Peyer's patch (tissue), 4 donors: ENCODE measurements around the gene BAG3. TPM values are rescaled to one million over a fixed set of nuclear protein-coding genes. Genes with fewer than 3 reads are reported as not detected.

Experiments
- DNase-seq, 3 donors: peaks; one replicate each; pipeline ENCODE4 v3.0.0-alpha.2; 2017 to 2019
- H3K27ac ChIP-seq, 4 donors: fragments of 200-600 bp; sonication (generic); one replicate each; pipeline ENCODE4 v1.5.1; 2016 to 2019
- H3K27me3 ChIP-seq, 2 donors: fragments of 200-600 bp; sonication (generic); one replicate each; pipeline ENCODE4 v1.5.1; 2019
- H3K36me3 ChIP-seq, 3 donors: fragments of 200-600 bp; sonication (generic); one replicate each; pipeline ENCODE4 v1.5.1; 2016 to 2019
- H3K4me1 ChIP-seq, 4 donors: fragments of 200-600 bp; sonication (generic); one replicate each; pipeline ENCODE4 v1.5.1; 2016 to 2019
- H3K4me3 ChIP-seq, 4 donors: fragments of 200-600 bp; sonication (generic); 1 replicate in 3 of 4; 2 replicates in 1 of 4; pipeline ENCODE4 v1.5.1; 2016 to 2019; ENCODE audit warnings: mild to moderate bottlenecking in 1 of 4
- H3K9me3 ChIP-seq, 4 donors: fragments of 200-600 bp; sonication (generic); one replicate each; pipeline ENCODE4 v1.5.1; 2016 to 2019; ENCODE audit warnings: mild to moderate bottlenecking in 1 of 4
- CTCF ChIP-seq, 6 experiments: fragments of 450-650 bp in 4 of 6; fragments of 200-600 bp in 2 of 6; sonication (generic) in 1 of 6; IDR thresholded peaks; one replicate each; pipeline ENCODE4 v1.5.1; 2017 to 2019; ENCODE audit warnings: antibody characterized with exemption in 6 of 6, mild to moderate bottlenecking in 3 of 6, moderate library complexity in 1 of 6
- POLR2A ChIP-seq, 2 donors: fragments of 450-650 bp; IDR thresholded peaks; one replicate each; pipeline ENCODE4 v1.5.1; 2017; ENCODE audit warnings: antibody characterized with exemption in 2 of 2, mild to moderate bottlenecking in 2 of 2, moderate library complexity in 2 of 2
- total RNA-seq, 4 donors: library from RNA; depleted of rRNA; stranded (reverse); fragments of >200 nt; gene quantifications; one replicate each; pipeline ENCODE4 v1.1.0, GENCODE V29; 2016

BAG3 gene
- total RNA-seq, 4 donors from 2014 or later: 14.9 to 26.4 (median 19.8) TPM

- DNase-seq: no peak
- Histone ChIP-seq H3K9me3 (no peaks in the 10 kb centered on the region), H3K27me3 (no peaks in the 10 kb centered on the region), H3K4me3 (no peak overlapping the region), H3K36me3 (no peaks in the 10 kb centered on the region), H3K4me1 (no peaks in the 10 kb centered on the region), H3K27ac (no peak overlapping the region)
- no peak for TF ChIP-seq POLR2A (IDR thresholded peaks at IDR 0.05)
- no peak for TF ChIP-seq CTCF (IDR thresholded peaks at IDR 0.05)
These were observed 30.7 kb upstream of the BAG3 start for GRCh38 chr10:119620241-119621077.

- Histone ChIP-seq H3K4me1 (no peaks in the 10 kb centered on the region), H3K36me3 (no peaks in the 10 kb centered on the region), H3K27me3 (no peaks in the 10 kb centered on the region), H3K4me3 (no peak overlapping the region), H3K9me3 (no peaks in the 10 kb centered on the region), H3K27ac (no peak overlapping the region)
- TF ChIP-seq CTCF (IDR thresholded peaks at IDR 0.05): no peak
- DNase-seq: no peak
These were observed 30.1 kb upstream of the BAG3 start for GRCh38 chr10:119621078-119621384.

- no peak overlapping the region for H3K27ac ChIP-seq
These were observed 25.5 kb upstream of the BAG3 start for GRCh38 chr10:119625570-119626280.

GRCh38 chr10:119630300-119630699 lies 20.9 kb upstream of the BAG3 start:
- H3K27ac ChIP-seq: no peak overlapping the region
- no peaks in the 10 kb centered on the region for H3K27me3 ChIP-seq
- no peaks in the 10 kb centered on the region for H3K9me3 ChIP-seq
- H3K36me3 ChIP-seq: no peaks in the 10 kb centered on the region
- DNase-seq: no peak
- no peak overlapping the region for H3K4me3 ChIP-seq
- TF ChIP-seq POLR2A (IDR thresholded peaks at IDR 0.05) (no peak), CTCF (IDR thresholded peaks at IDR 0.05) (no peak)
- H3K4me1 ChIP-seq: no peaks in the 10 kb centered on the region

More at GRCh38 chr10:119625570-119626280, 25.5 kb upstream of the BAG3 start:
- H3K4me1 ChIP-seq: no peaks in the 10 kb centered on the region
- H3K4me3 ChIP-seq: no peak overlapping the region
- no peak for DNase-seq
- no peaks in the 10 kb centered on the region for H3K36me3 ChIP-seq
- H3K9me3 ChIP-seq: no peaks in the 10 kb centered on the region
- TF ChIP-seq POLR2A (IDR thresholded peaks at IDR 0.05) (no peak), CTCF (IDR thresholded peaks at IDR 0.05) (no peak)
- no peaks in the 10 kb centered on the region for H3K27me3 ChIP-seq

GRCh38 chr10:119633538-119634218 lies 17.5 kb upstream of the BAG3 start:
- H3K27ac ChIP-seq: no peak overlapping the region
- TF ChIP-seq CTCF (IDR thresholded peaks at IDR 0.05) (no peak), POLR2A (IDR thresholded peaks at IDR 0.05) (no peak)
- no peaks in the 10 kb centered on the region for H3K27me3 ChIP-seq
- H3K4me1 ChIP-seq: no peaks in the 10 kb centered on the region
- DNase-seq: no peak
- H3K9me3 ChIP-seq: no peaks in the 10 kb centered on the region
- H3K4me3 ChIP-seq: no peak overlapping the region
- no peaks in the 10 kb centered on the region for H3K36me3 ChIP-seq
